HepG2 (cell line): ENCODE measurements around the gene RGS6. TPM values are rescaled to one million over a fixed set of nuclear protein-coding genes. Genes with fewer than 3 reads are reported as not detected.

Experiments used
- ATAC-seq: fragments of 200-7000 bp; cut with Tn5 transposase; 3 replicates; pipeline ENCODE4 v1.9.1; 2020; ENCODE audit warnings: mild to moderate bottlenecking, moderate library complexity
- BruUV-seq: library from RNA; stranded (reverse); fragments of 400-500 nt; replicated peaks from 2 replicates; lab custom pipeline; 2021; lab: Mats Ljungman, UMichigan
- CTCF ChIA-PET: fragments of 300-600 bp; formaldehyde crosslinking; extraction: SDS; loops from one replicate; lab custom pipeline; 2021; ENCODE audit warnings: low total read pairs, inconsistent platforms, low intra/inter-chr PET ratio; lab: Yijun Ruan, JAX
- POLR2A ChIA-PET: fragments of 350-600 bp; sonication (Branson Sonifier 250); formaldehyde crosslinking; loops from one replicate; lab custom pipeline; 2020; ENCODE audit warnings: antibody characterized with exemption, inconsistent platforms; lab: Yijun Ruan, JAX
- DNase-seq: peaks from one replicate; pipeline ENCODE4 v3.0.0-alpha.2; 2015; ENCODE audit warnings: low spot score
- FAIRE-seq: peaks from 3 replicates; lab custom pipeline; 2011; peaks lifted over from hg19 to GRCh38; lab: Jason Lieb, UNC
- H2AFZ ChIP-seq: one replicate; pipeline ENCODE4 v1.6.1; 2011; ENCODE audit warnings: low read length, inconsistent platforms
- H3K27ac ChIP-seq: fragments of 300-600 bp; 3 replicates; pipeline ENCODE4 v1.8.0; 2011; ENCODE audit warnings: mixed run types, mild to moderate bottlenecking, mixed read lengths, low read length, inconsistent platforms; ENCODE audit not compliant: insufficient read depth; ENCODE audit errors: extremely low read length
- H3K27me3 ChIP-seq, 2 experiments: fragments of 200-600 bp in 1 of 2; 2 replicates in 1 of 2; 3 replicates in 1 of 2; pipeline versions ENCODE4 v1.6.0 to v1.8.0; 2011; ENCODE audit warnings: low read length in 2 of 2, mild to moderate bottlenecking in 2 of 2, moderate library complexity in 2 of 2, inconsistent platforms in 1 of 2; ENCODE audit not compliant: insufficient read depth in 2 of 2, control insufficient read depth in 1 of 2
- H3K36me3 ChIP-seq, 2 experiments: fragments of 200-600 bp in 1 of 2; replicated peaks in 1 of 2; 2 replicates in 1 of 2; 3 replicates in 1 of 2; pipeline versions ENCODE4 v1.5.1 to v1.8.0; 2011; ENCODE audit warnings: low read length in 2 of 2, inconsistent platforms in 1 of 2; ENCODE audit not compliant: insufficient read depth in 2 of 2, control insufficient read depth in 1 of 2
- H3K4me1 ChIP-seq: 2 replicates; pipeline ENCODE4 v1.5.1; 2012; ENCODE audit warnings: low read length, inconsistent platforms; ENCODE audit not compliant: insufficient read depth
- H3K4me2 ChIP-seq: 2 replicates; pipeline ENCODE4 v1.6.0; 2011; ENCODE audit warnings: low read depth, low read length, inconsistent platforms
- H3K4me3 ChIP-seq, 3 experiments: fragments of 200-600 bp in 1 of 3; sonication (generic), shearing (Covaris generic) in 1 of 3; replicated peaks in 1 of 3; 2 replicates each; pipeline ENCODE4 v1.5.1; 2011 to 2016; ENCODE audit warnings: low read length in 3 of 3, inconsistent platforms in 2 of 3, low read depth in 2 of 3, mild to moderate bottlenecking in 2 of 3, control low read depth in 1 of 3, mixed read lengths in 1 of 3; ENCODE audit not compliant: insufficient read depth in 1 of 3
- H3K79me2 ChIP-seq: one replicate; pipeline ENCODE4 v1.6.1; 2011; ENCODE audit warnings: low read length, inconsistent platforms; ENCODE audit not compliant: insufficient read depth
- H3K9ac ChIP-seq: 2 replicates; pipeline ENCODE4 v1.6.0; 2011; ENCODE audit warnings: mild to moderate bottlenecking, low read depth, low read length, inconsistent platforms; ENCODE audit not compliant: insufficient read depth
- H3K9me3 ChIP-seq: 2 replicates; pipeline ENCODE4 v1.5.1; 2012; ENCODE audit warnings: mild to moderate bottlenecking, low read length
- H4K20me1 ChIP-seq: 2 replicates; pipeline ENCODE4 v1.6.0; 2011; ENCODE audit warnings: inconsistent platforms, mild to moderate bottlenecking, low read length, moderate library complexity; ENCODE audit not compliant: insufficient read depth
- FOXK2 ChIP-seq: fragments of 450-650 bp; IDR thresholded peaks from 2 replicates; pipeline ENCODE4 v1.6.1; 2016
- KLF15 ChIP-seq: sonication (generic); formaldehyde crosslinking; IDR thresholded peaks from 2 replicates; pipeline ENCODE4 v1.8.1; 2023; ENCODE audit warnings: borderline replicate concordance, mild to moderate bottlenecking, inconsistent platforms, missing genetic modification reagents, mixed read lengths
- MTA1 ChIP-seq: sonication (generic); formaldehyde crosslinking; IDR thresholded peaks from 2 replicates; pipeline ENCODE4 v1.4.0; 2020; ENCODE audit warnings: missing genetic modification reagents, mild to moderate bottlenecking, borderline replicate concordance
- MXD4 ChIP-seq: IDR thresholded peaks from 2 replicates; pipeline ENCODE4 v1.6.1; 2016; ENCODE audit warnings: mild to moderate bottlenecking, missing biosample characterization, missing genetic modification reagents
- STAG1 ChIP-seq: sonication (generic); formaldehyde crosslinking; IDR thresholded peaks from 2 replicates; pipeline ENCODE4 v1.4.0; 2020; ENCODE audit warnings: missing genetic modification reagents
- ZNF230 ChIP-seq: sonication (generic); formaldehyde crosslinking; IDR thresholded peaks from 2 replicates; pipeline ENCODE4 v1.4.0; 2020; ENCODE audit warnings: mild to moderate bottlenecking, missing genetic modification reagents
- ZNF234 ChIP-seq: sonication (generic); formaldehyde crosslinking; conservative IDR thresholded peaks from 2 replicates; pipeline ENCODE4 v1.5.1; 2020; ENCODE audit warnings: mild to moderate bottlenecking, missing genetic modification reagents
- ZNF850 ChIP-seq: sonication (generic); formaldehyde crosslinking; conservative IDR thresholded peaks from 2 replicates; pipeline ENCODE4 v1.9.0; 2021; ENCODE audit warnings: mild to moderate bottlenecking, missing genetic modification reagents
- WGBS: methylation state at CpG from one replicate; pipeline ENCODE4 v1.1.6; 2017; ENCODE audit warnings: low lambda C conversion rate; 5-methylcytosine and 5-hydroxymethylcytosine counted together
- in situ Hi-C: cut with HindIII; loops from 2 replicates; pipeline ENCODE4 v1.10.0; 2017; ENCODE audit warnings: low pct_unique_long_range_greater_than_20kb; ENCODE audit not compliant: extremely low pct_ligation_motif_present
- intact Hi-C: fragments of 100-400 bp; cut with micrococcal nuclease; formaldehyde crosslinking; loops from one replicate; pipeline ENCODE4 v1.10.0; 2022; ENCODE audit not compliant: unreplicated experiment
- polyA plus RNA-seq, 8 experiments: library from polyadenylated mRNA; depleted of rRNA in 3 of 8; stranded (reverse) in 7 of 8; unstranded in 1 of 8; fragments of >200 nt; fragmentation: Illumina TruSeq in 4 of 8; extraction: Trizol in 4 of 8; gene quantifications; 2 replicates each; pipeline versions ENCODE4 v1.2.1 to v1.2.3, GENCODE V29; 2011 to 2016; ENCODE audit warnings: low read depth in 4 of 8, missing spikeins in 1 of 8, mixed read lengths in 1 of 8; ENCODE audit not compliant: insufficient read depth in 1 of 8
- total RNA-seq, 5 experiments: library from RNA; depleted of rRNA; stranded (reverse); fragments of >200 nt; fragmentation: Illumina TruSeq; extraction: Trizol; gene quantifications; 2 replicates each; pipeline ENCODE4 v1.2.3, GENCODE V29; 2016; ENCODE audit warnings: low read depth in 1 of 5
- TF ChIP-seq, protein P1 (sequence below): sonication (generic); formaldehyde crosslinking; IDR thresholded peaks from 2 replicates; pipeline ENCODE4 v1.5.1; 2020; ENCODE audit warnings: mild to moderate bottlenecking, moderate library complexity, missing genetic modification reagents
- TF ChIP-seq, protein P2 (sequence below): IDR thresholded peaks from 2 replicates; pipeline ENCODE4 v1.6.1; 2016; ENCODE audit warnings: mild to moderate bottlenecking

Gene RGS6
- total and polyA plus RNA-seq, 2 of the 13 experiments (the other 11 are each of a cell fraction or from before 2014, with no cell fraction given): not detected

DNA sequence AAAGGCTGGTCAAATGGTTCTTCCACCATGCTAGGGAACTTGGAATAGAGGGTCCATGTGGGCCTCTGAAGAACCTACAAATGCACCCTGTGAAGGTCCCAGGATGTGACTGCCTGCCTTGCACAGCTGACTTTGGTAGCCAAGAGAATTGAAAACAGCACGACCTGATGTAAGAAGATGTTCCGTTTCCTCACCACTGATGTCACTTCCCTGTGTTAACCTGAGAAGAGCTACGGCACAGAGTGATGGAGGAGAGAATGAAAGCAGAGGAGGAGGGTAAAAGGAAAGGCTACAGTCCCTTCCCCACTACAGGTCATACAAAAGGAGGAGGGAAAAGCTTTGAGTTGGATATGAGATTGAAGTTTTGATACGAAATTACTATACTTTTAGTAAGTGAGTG is 328.8 kb downstream of the RGS6 start:
- POLR2A ChIA-PET: no interaction called here
- no peak overlapping the region for H3K9ac ChIP-seq
- H3K27me3 ChIP-seq: no peaks in the 10 kb centered on the region; a peak in 1 of 5 replicates
- CTCF ChIA-PET: no interaction called here
- no peak for ATAC-seq
- intact Hi-C loops: no loop called here
- in situ Hi-C loops: no loop called here
- H3K4me2 ChIP-seq: no peak overlapping the region
- WGBS: 6% methylated on average over 4 of the region's 4 CpGs
- TF ChIP-seq ZNF230 (CRISPR knock-in tag): no peak
- no peak for TF ChIP-seq KLF15 (CRISPR knock-in tag)
- TF ChIP-seq ZNF234: no peak
- TF ChIP-seq STAG1 (CRISPR knock-in tag): no peak
- no peak for TF ChIP-seq FOXK2
- no peak for TF ChIP-seq MXD4
- no peak for TF ChIP-seq ZNF850
- no peak overlapping the region for H2AFZ ChIP-seq
- H3K79me2 ChIP-seq: no peaks in the 10 kb centered on the region
- FAIRE-seq: no peak
- H3K36me3 ChIP-seq: no peaks in the 10 kb centered on the region
- H4K20me1 ChIP-seq: no peaks in the 10 kb centered on the region
- peaks cover 47% of the 10 kb centered on the region for H3K9me3 ChIP-seq
- no peaks in the 10 kb centered on the region for H3K4me1 ChIP-seq
- no peak for DNase-seq
- BruUV-seq: no TSS peak
- H3K4me3 ChIP-seq: no peak overlapping the region
- H3K27ac ChIP-seq: no peak overlapping the region

DNA sequence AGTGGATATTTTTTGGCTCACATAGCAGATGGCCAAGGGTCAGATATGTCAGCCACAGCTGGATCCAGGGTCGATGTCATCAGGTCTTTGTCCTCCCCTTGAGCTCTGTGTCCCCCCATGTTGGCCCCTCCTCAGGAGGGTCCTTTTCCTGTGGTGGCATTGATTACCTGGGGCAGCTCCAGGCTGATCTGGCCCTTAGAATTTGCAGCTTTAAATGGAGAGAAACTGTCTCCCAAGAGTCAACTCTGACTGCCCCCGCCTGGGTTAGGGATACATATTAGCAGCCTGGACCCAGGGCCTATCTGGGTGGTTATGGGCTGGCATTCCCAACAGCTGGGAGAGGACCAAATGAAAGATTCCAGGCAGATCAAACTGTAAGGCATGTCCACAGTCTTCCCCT is 330.5 kb downstream of the RGS6 start:
- Histone ChIP-seq H3K4me3 (no peak overlapping the region), H4K20me1 (no peaks in the 10 kb centered on the region), H3K27ac (no peak overlapping the region), H2AFZ (no peak overlapping the region), H3K4me2 (no peak overlapping the region), H3K9me3 (peaks cover 33% of the 10 kb centered on the region), H3K27me3 (no peaks in the 10 kb centered on the region; a peak in 1 of 5 replicates), H3K79me2 (no peaks in the 10 kb centered on the region), H3K9ac (no peak overlapping the region), H3K4me1 (no peaks in the 10 kb centered on the region), H3K36me3 (no peaks in the 10 kb centered on the region)
- intact Hi-C loops: no loop called here
- ChIA-PET CTCF (no interaction called here), POLR2A (no interaction called here)
- BruUV-seq: no TSS peak
- in situ Hi-C loops: no loop called here
- DNase-seq: no peak
- ATAC-seq: no peak
- TF ChIP-seq MTA1: no peak
- TF ChIP-seq, protein P1, sequence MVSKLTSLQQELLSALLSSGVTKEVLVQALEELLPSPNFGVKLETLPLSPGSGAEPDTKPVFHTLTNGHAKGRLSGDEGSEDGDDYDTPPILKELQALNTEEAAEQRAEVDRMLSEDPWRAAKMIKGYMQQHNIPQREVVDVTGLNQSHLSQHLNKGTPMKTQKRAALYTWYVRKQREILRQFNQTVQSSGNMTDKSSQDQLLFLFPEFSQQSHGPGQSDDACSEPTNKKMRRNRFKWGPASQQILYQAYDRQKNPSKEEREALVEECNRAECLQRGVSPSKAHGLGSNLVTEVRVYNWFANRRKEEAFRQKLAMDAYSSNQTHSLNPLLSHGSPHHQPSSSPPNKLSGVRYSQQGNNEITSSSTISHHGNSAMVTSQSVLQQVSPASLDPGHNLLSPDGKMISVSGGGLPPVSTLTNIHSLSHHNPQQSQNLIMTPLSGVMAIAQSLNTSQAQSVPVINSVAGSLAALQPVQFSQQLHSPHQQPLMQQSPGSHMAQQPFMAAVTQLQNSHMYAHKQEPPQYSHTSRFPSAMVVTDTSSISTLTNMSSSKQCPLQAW (CRISPR knock-in tag): no peak
- TF ChIP-seq, protein P2, sequence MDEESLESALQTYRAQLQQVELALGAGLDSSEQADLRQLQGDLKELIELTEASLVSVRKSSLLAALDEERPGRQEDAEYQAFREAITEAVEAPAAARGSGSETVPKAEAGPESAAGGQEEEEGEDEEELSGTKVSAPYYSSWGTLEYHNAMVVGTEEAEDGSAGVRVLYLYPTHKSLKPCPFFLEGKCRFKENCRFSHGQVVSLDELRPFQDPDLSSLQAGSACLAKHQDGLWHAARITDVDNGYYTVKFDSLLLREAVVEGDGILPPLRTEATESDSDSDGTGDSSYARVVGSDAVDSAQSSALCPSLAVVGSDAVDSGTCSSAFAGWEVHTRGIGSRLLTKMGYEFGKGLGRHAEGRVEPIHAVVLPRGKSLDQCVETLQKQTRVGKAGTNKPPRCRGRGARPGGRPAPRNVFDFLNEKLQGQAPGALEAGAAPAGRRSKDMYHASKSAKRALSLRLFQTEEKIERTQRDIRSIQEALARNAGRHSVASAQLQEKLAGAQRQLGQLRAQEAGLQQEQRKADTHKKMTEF (CRISPR knock-in tag): no peak
- no peak for FAIRE-seq
- 36% methylated on average over 2 of the region's 2 CpGs for whole genome bisulfite sequencing
